GM10266 (cell line): ENCODE data around the gene KCNMA1.

Source experiments
- DNase-seq: peaks from one replicate; pipeline ENCODE4 v3.0.0; 2012; ENCODE audit errors: extremely low spot score
- CTCF ChIP-seq: IDR thresholded peaks from 2 replicates; pipeline ENCODE4 v1.5.1; 2012; ENCODE audit warnings: mild to moderate bottlenecking, low read depth; ENCODE audit not compliant: control insufficient read depth, insufficient read depth; ENCODE audit errors: missing control alignments

KCNMA1 gene

GRCh38 chr10:76995023-76995422 lies 642.6 kb downstream of the KCNMA1 start:
- no peak for TF ChIP-seq CTCF
- DNase-seq, result no peak

- TF ChIP-seq CTCF, result no peak
- no peak for DNase-seq
These were observed 644.4 kb downstream of the KCNMA1 start for GRCh38 chr10:76993213-76993612.

GRCh38 chr10:76992467-76992866 lies 645.1 kb downstream of the KCNMA1 start:
- no peak for DNase-seq
- TF ChIP-seq CTCF, result no peak

GRCh38 chr10:76991621-76992020 lies 646.0 kb downstream of the KCNMA1 start:
- no peak for DNase-seq
- TF ChIP-seq CTCF, result no peak

- DNase-seq, result no peak
- no peak for TF ChIP-seq CTCF
These were observed 647.0 kb downstream of the KCNMA1 start for GRCh38 chr10:76990561-76990960.

GRCh38 chr10:76984559-76985443 lies 652.8 kb downstream of the KCNMA1 start:
- TF ChIP-seq CTCF, result peak; percentile 93
- DNase-seq, result peak; percentile 47

GRCh38 chr10:76983624-76984023 lies 654.0 kb downstream of the KCNMA1 start:
- DNase-seq, result no peak
- TF ChIP-seq CTCF, result no peak
